ENCODE results near the gene SLC38A9. TPM values are rescaled to one million over a fixed set of nuclear protein-coding genes. Genes with fewer than 3 reads are reported as not detected.

Gene SLC38A9
- total RNA-seq, 1 experiment from 2014 or later: 20.1 TPM

- no peaks in the 10 kb centered on the region for H3K27me3 Mint-ChIP-seq (ENCODE audit: insufficient read depth, unreplicated experiment)
- CTCF ChIA-PET: interaction anchor here (0.9 kb wide), 1 partner anchor 18 kb away, joined by 3 read pairs; no protein-coding TSS in a partner anchor
- H3K27ac Mint-ChIP-seq (ENCODE audit: low read depth, unreplicated experiment): no peak overlapping the region
- no peaks in the 10 kb centered on the region for H3K4me1 Mint-ChIP-seq (ENCODE audit: insufficient read depth, unreplicated experiment)
- intact Hi-C loops (cut with micrococcal nuclease): no loop called here
- H3K36me3 Mint-ChIP-seq (ENCODE audit: insufficient read depth, unreplicated experiment): peaks cover 6% of the 10 kb centered on the region
- no peak for TF ChIP-seq CTCF (IDR thresholded peaks at IDR 0.05; ENCODE audit: unreplicated experiment)
- no peak overlapping the region for H3K4me3 Mint-ChIP-seq (ENCODE audit: unreplicated experiment)
- no peaks in the 10 kb centered on the region for H3K9me3 Mint-ChIP-seq (ENCODE audit: unreplicated experiment)
- no TSS peak for BruUV-seq (replicated peaks)
- POLR2A ChIA-PET: no interaction called here
- DNase-seq (ENCODE audit: unreplicated experiment): no peak
Measured at GRCh38 chr5:55620009-55620765, 91.9 kb downstream of the SLC38A9 start.

- DNase-seq (ENCODE audit: unreplicated experiment): no peak
- H3K27me3 Mint-ChIP-seq (ENCODE audit: insufficient read depth, unreplicated experiment): no peaks in the 10 kb centered on the region
- POLR2A ChIA-PET: no interaction called here
- H3K27ac Mint-ChIP-seq (ENCODE audit: low read depth, unreplicated experiment): no peak overlapping the region
- no TSS peak for BruUV-seq (replicated peaks)
- CTCF ChIA-PET: no interaction called here
- no peaks in the 10 kb centered on the region for H3K9me3 Mint-ChIP-seq (ENCODE audit: unreplicated experiment)
- intact Hi-C loops (cut with micrococcal nuclease): no loop called here
- H3K36me3 Mint-ChIP-seq (ENCODE audit: insufficient read depth, unreplicated experiment): no peaks in the 10 kb centered on the region
- H3K4me1 Mint-ChIP-seq (ENCODE audit: insufficient read depth, unreplicated experiment): no peaks in the 10 kb centered on the region
- no peak for TF ChIP-seq CTCF (IDR thresholded peaks at IDR 0.05; ENCODE audit: unreplicated experiment)
- no peak overlapping the region for H3K4me3 Mint-ChIP-seq (ENCODE audit: unreplicated experiment)
Measured at GRCh38 chr5:55618318-55618717, 93.8 kb downstream of the SLC38A9 start.

- DNase-seq (ENCODE audit: unreplicated experiment): no peak
- no TSS peak for BruUV-seq (replicated peaks)
- ChIA-PET POLR2A (no interaction called here), CTCF (no interaction called here)
- no peak for TF ChIP-seq CTCF (IDR thresholded peaks at IDR 0.05; ENCODE audit: unreplicated experiment)
- Mint-ChIP-seq H3K9me3 (ENCODE audit: unreplicated experiment) (no peaks in the 10 kb centered on the region), H3K27me3 (ENCODE audit: insufficient read depth, unreplicated experiment) (no peaks in the 10 kb centered on the region), H3K36me3 (ENCODE audit: insufficient read depth, unreplicated experiment) (no peaks in the 10 kb centered on the region), H3K4me3 (ENCODE audit: unreplicated experiment) (no peak overlapping the region), H3K27ac (ENCODE audit: low read depth, unreplicated experiment) (no peak overlapping the region), H3K4me1 (ENCODE audit: insufficient read depth, unreplicated experiment) (no peaks in the 10 kb centered on the region)
- intact Hi-C loops (cut with micrococcal nuclease): no loop called here
Measured at GRCh38 chr5:55613112-55613868, 98.8 kb downstream of the SLC38A9 start.

- DNase-seq (ENCODE audit: unreplicated experiment): no peak
- ChIA-PET POLR2A (interaction anchor here (0.6 to 0.8 kb wide), 2 partner anchors 37 to 1605 kb away, joined by 3 to 4 read pairs; no protein-coding TSS in a partner anchor), CTCF (no interaction called here)
- Mint-ChIP-seq H3K4me1 (ENCODE audit: insufficient read depth, unreplicated experiment) (no peaks in the 10 kb centered on the region), H3K9me3 (ENCODE audit: unreplicated experiment) (no peaks in the 10 kb centered on the region), H3K36me3 (ENCODE audit: insufficient read depth, unreplicated experiment) (no peaks in the 10 kb centered on the region), H3K27me3 (ENCODE audit: insufficient read depth, unreplicated experiment) (no peaks in the 10 kb centered on the region), H3K27ac (ENCODE audit: low read depth, unreplicated experiment) (no peak overlapping the region), H3K4me3 (ENCODE audit: unreplicated experiment) (no peak overlapping the region)
- intact Hi-C loops (cut with micrococcal nuclease): no loop called here
- TF ChIP-seq CTCF (IDR thresholded peaks at IDR 0.05; ENCODE audit: unreplicated experiment): no peak
- no TSS peak for BruUV-seq (replicated peaks)
Measured at GRCh38 chr5:55610542-55610941, 101.6 kb downstream of the SLC38A9 start.
